HG02981 (cell line): Measurements from ENCODE around the gene IPO9.

Source experiments
- ATAC-seq: cut with Tn5 transposase; IDR thresholded peaks from one replicate; pipeline ENCODE4 v1.9.1; 2021; ENCODE audit warnings: mild to moderate bottlenecking, moderate library complexity; ENCODE audit not compliant: unreplicated experiment

Gene IPO9

GRCh38 chr1:201886103-201886885 lies 57.3 kb downstream of the IPO9 start:
- ATAC-seq, result no peak

- no peak for ATAC-seq
Measured at GRCh38 chr1:201887116-201887866, 58.3 kb downstream of the IPO9 start.

- ATAC-seq, result no peak
Measured at GRCh38 chr1:201888282-201889089, 59.5 kb downstream of the IPO9 start, which contains the start of gene SHISA4. Gene SHISA4 (plus strand): TSS chr1:201888898. CDS start chr1:201888995, 97 bp downstream.

- no peak for ATAC-seq
Measured at GRCh38 chr1:201889090-201889968, 60.4 kb downstream of the IPO9 start.

- ATAC-seq, result no peak
Measured at GRCh38 chr1:201890223-201890622, 61.3 kb downstream of the IPO9 start.

GRCh38 chr1:201890806-201891450 lies 62.0 kb downstream of the IPO9 start:
- ATAC-seq, result no peak

- ATAC-seq, result no peak
Measured at GRCh38 chr1:201891451-201892045, 62.6 kb downstream of the IPO9 start.

GRCh38 chr1:201892211-201892610 lies 63.3 kb downstream of the IPO9 start:
- no peak for ATAC-seq

GRCh38 chr1:201893431-201893830 lies 64.5 kb downstream of the IPO9 start:
- ATAC-seq, result no peak

- ATAC-seq, result no peak
Measured at GRCh38 chr1:201894343-201895119, 65.6 kb downstream of the IPO9 start.

GRCh38 chr1:201895120-201895665 lies 66.2 kb downstream of the IPO9 start:
- no peak for ATAC-seq

GRCh38 chr1:201895913-201896807 lies 67.2 kb downstream of the IPO9 start:
- ATAC-seq, result peak; percentile 65

GRCh38 chr1:201896951-201897391 lies 68.0 kb downstream of the IPO9 start:
- ATAC-seq, result no peak

- ATAC-seq, result no peak
Measured at GRCh38 chr1:201898240-201898894, 69.4 kb downstream of the IPO9 start.

- ATAC-seq, result no peak
Measured at GRCh38 chr1:201898992-201899391, 70.0 kb downstream of the IPO9 start.

GRCh38 chr1:201899683-201900429 lies 70.9 kb downstream of the IPO9 start:
- ATAC-seq, result no peak
